Measurements from ENCODE around the gene AIFM1. TPM values are rescaled to one million over a fixed set of nuclear protein-coding genes. Genes with fewer than 3 reads are reported as not detected.
A peak's percentile ranks its signal among the peaks of the same experiment; 100 is the strongest.

The AIFM1 gene
- total and polyA plus RNA-seq, 4 donors = 14.4 to 35.8 (median 31.2) TPM

GRCh38 chrX:130125091-130125874 is 40.4 kb downstream of the AIFM1 start:
- Histone ChIP-seq H3K4me3 (no peak overlapping the region), H3K27ac (ENCODE audit: low read depth in 1 of 2, low read length in 1 of 2) (peak overlapping the region; percentile 4 to 83), H3K9ac (ENCODE audit: insufficient read depth in 1 of 2, low read length in 2 of 2) (no peak overlapping the region), H3K27me3 (ENCODE audit: control insufficient read depth in 3 of 3, insufficient read depth in 3 of 3, low read length in 2 of 3) (peaks cover 0 to 2% (median 2%) of the 10 kb centered on the region in 3 donors), H3K9me3 (ENCODE audit: control insufficient read depth in 4 of 4, insufficient read depth in 3 of 4, low read length in 3 of 4) (no peaks in the 10 kb centered on the region), H3K4me1 (ENCODE audit: control insufficient read depth in 5 of 5, insufficient read depth in 5 of 5, low read length in 5 of 5) (peaks cover 0 to 1% (median 0%) of the 10 kb centered on the region in 5 donors), H3K36me3 (ENCODE audit: control insufficient read depth in 4 of 4, insufficient read depth in 4 of 4, low read length in 4 of 4) (peaks cover 0 to 3% (median 0%) of the 10 kb centered on the region in 4 donors)
- ATAC-seq (ENCODE audit: insufficient read depth, low FRiP score) (peak; percentile 21), DNase-seq (no peak)
- WGBS, 2 donors = 65 to 71% methylated on average over 13 of the region's 13 CpGs
- no peak for TF ChIP-seq CTCF (IDR thresholded peaks at IDR 0.05; ENCODE audit: control extremely low read depth, extremely low read depth)

GRCh38 chrX:130124577-130124976 is 41.1 kb downstream of the AIFM1 start:
- TF ChIP-seq CTCF (IDR thresholded peaks at IDR 0.05; ENCODE audit: control extremely low read depth, extremely low read depth) = no peak
- ATAC-seq (ENCODE audit: insufficient read depth, low FRiP score) (no peak), DNase-seq (no peak)
- WGBS, 2 donors = 61 to 75% methylated on average over 4 of the region's 4 CpGs
- peak overlapping the region in 1 of 2 donors; percentile 83 for H3K27ac ChIP-seq (ENCODE audit: low read depth in 1 of 2, low read length in 1 of 2)
- peaks cover 0 to 1% (median 0%) of the 10 kb centered on the region in 5 donors for H3K4me1 ChIP-seq (ENCODE audit: control insufficient read depth in 5 of 5, insufficient read depth in 5 of 5, low read length in 5 of 5)
- no peaks in the 10 kb centered on the region for H3K9me3 ChIP-seq (ENCODE audit: control insufficient read depth in 4 of 4, insufficient read depth in 3 of 4, low read length in 3 of 4)
- peaks cover 0 to 2% (median 0%) of the 10 kb centered on the region in 4 donors for H3K36me3 ChIP-seq (ENCODE audit: control insufficient read depth in 4 of 4, insufficient read depth in 4 of 4, low read length in 4 of 4)
- H3K4me3 ChIP-seq = no peak overlapping the region
- no peak overlapping the region for H3K9ac ChIP-seq (ENCODE audit: insufficient read depth in 1 of 2, low read length in 2 of 2)
- peaks cover 0 to 2% (median 0%) of the 10 kb centered on the region in 3 donors for H3K27me3 ChIP-seq (ENCODE audit: control insufficient read depth in 3 of 3, insufficient read depth in 3 of 3, low read length in 2 of 3)

GRCh38 chrX:130121505-130121800 is 44.2 kb downstream of the AIFM1 start:
- no peaks in the 10 kb centered on the region for H3K27me3 ChIP-seq (ENCODE audit: control insufficient read depth in 3 of 3, insufficient read depth in 3 of 3, low read length in 2 of 3)
- H3K9me3 ChIP-seq (ENCODE audit: control insufficient read depth in 4 of 4, insufficient read depth in 3 of 4, low read length in 3 of 4) = peaks cover 0 to 2% (median 0%) of the 10 kb centered on the region in 4 donors
- 69 to 71% methylated on average over 9 to 13 of the region's 13 CpGs for WGBS, 2 donors
- H3K27ac ChIP-seq (ENCODE audit: low read depth in 1 of 2, low read length in 1 of 2) = no peak overlapping the region
- no peak overlapping the region for H3K4me3 ChIP-seq
- DNase-seq = no peak
- no peak for ATAC-seq (ENCODE audit: insufficient read depth, low FRiP score)
- no peaks in the 10 kb centered on the region for H3K36me3 ChIP-seq (ENCODE audit: control insufficient read depth in 4 of 4, insufficient read depth in 4 of 4, low read length in 4 of 4)
- no peak for TF ChIP-seq CTCF (IDR thresholded peaks at IDR 0.05; ENCODE audit: control extremely low read depth, extremely low read depth)
- no peak overlapping the region for H3K9ac ChIP-seq (ENCODE audit: insufficient read depth in 1 of 2, low read length in 2 of 2)
- H3K4me1 ChIP-seq (ENCODE audit: control insufficient read depth in 5 of 5, insufficient read depth in 5 of 5, low read length in 5 of 5) = peaks cover 0 to 4% (median 0%) of the 10 kb centered on the region in 5 donors

All from lung (tissue), 12 donors.